ENCODE data around the gene CCL21.
A peak's percentile ranks its signal among the peaks of the same experiment; 100 is the strongest.

CCL21 gene

DNA sequence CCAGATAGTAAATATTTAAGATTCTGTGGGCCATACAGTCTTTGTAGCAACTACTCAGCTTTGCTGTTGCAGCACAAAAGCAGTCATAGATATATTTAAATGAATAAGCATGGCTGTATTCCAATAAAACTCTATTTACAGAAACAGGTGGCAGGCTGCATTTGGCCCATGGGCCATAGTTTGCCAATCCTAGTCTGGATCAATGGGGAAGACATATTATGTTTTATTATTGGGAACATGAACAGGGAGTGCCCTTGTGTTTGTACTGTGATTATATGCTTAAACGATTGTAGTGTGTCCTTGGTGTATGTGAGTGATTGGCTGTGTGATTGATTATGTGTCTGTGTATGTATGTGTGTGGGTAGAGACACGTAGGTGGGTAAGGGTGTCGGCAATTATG, 35.5 kb downstream of the CCL21 start:
- H3K4me3 ChIP-seq (ENCODE audit: severe bottlenecking) = no peak overlapping the region
- H3K27ac ChIP-seq (ENCODE audit: poor library complexity, severe bottlenecking) = no peak overlapping the region
- no peak for ATAC-seq (ENCODE audit: low read depth)
- no peaks in the 10 kb centered on the region for H3K36me3 ChIP-seq (ENCODE audit: low read depth)
- H3K4me1 ChIP-seq (ENCODE audit: insufficient read depth, poor library complexity, severe bottlenecking) = no peaks in the 10 kb centered on the region
- DNase-seq (ENCODE audit: low spot score) = no peak
- no peaks in the 10 kb centered on the region for H3K9me3 ChIP-seq (ENCODE audit: severe bottlenecking)
- no peaks in the 10 kb centered on the region for H3K27me3 ChIP-seq (ENCODE audit: insufficient read depth, poor library complexity, severe bottlenecking)
- TF ChIP-seq, protein P1, sequence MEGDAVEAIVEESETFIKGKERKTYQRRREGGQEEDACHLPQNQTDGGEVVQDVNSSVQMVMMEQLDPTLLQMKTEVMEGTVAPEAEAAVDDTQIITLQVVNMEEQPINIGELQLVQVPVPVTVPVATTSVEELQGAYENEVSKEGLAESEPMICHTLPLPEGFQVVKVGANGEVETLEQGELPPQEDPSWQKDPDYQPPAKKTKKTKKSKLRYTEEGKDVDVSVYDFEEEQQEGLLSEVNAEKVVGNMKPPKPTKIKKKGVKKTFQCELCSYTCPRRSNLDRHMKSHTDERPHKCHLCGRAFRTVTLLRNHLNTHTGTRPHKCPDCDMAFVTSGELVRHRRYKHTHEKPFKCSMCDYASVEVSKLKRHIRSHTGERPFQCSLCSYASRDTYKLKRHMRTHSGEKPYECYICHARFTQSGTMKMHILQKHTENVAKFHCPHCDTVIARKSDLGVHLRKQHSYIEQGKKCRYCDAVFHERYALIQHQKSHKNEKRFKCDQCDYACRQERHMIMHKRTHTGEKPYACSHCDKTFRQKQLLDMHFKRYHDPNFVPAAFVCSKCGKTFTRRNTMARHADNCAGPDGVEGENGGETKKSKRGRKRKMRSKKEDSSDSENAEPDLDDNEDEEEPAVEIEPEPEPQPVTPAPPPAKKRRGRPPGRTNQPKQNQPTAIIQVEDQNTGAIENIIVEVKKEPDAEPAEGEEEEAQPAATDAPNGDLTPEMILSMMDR (IDR thresholded peaks at IDR 0.05; ENCODE audit: poor library complexity, severe bottlenecking) = no peak

DNA sequence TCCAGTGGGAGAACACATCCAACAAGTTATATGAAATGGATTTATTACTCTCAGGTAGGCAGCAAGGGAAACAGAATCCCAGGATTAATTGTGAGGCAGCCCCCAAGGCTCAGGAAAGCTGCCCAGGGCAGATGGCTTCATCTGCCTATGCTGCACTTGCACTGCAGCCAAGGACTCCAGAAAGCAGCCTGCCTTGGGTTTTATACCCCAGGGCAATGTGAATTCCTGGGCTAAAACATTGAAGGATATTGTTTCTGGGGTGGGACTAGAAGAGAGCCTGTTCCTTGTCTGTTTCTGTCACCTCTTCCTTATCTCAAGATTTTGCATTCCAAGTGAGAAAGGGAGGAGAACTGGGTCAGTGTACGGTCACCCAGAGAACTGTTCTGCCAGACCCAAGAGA, 38.6 kb downstream of the CCL21 start:
- ATAC-seq (ENCODE audit: low read depth) = no peak
- no peaks in the 10 kb centered on the region for H3K27me3 ChIP-seq (ENCODE audit: insufficient read depth, poor library complexity, severe bottlenecking)
- no peaks in the 10 kb centered on the region for H3K4me1 ChIP-seq (ENCODE audit: insufficient read depth, poor library complexity, severe bottlenecking)
- TF ChIP-seq, protein P1 (IDR thresholded peaks at IDR 0.05; ENCODE audit: poor library complexity, severe bottlenecking) = no peak
- no peaks in the 10 kb centered on the region for H3K36me3 ChIP-seq (ENCODE audit: low read depth)
- no peak overlapping the region for H3K27ac ChIP-seq (ENCODE audit: poor library complexity, severe bottlenecking)
- no peaks in the 10 kb centered on the region for H3K9me3 ChIP-seq (ENCODE audit: severe bottlenecking)
- DNase-seq (ENCODE audit: low spot score) = no peak
- H3K4me3 ChIP-seq (ENCODE audit: severe bottlenecking) = no peak overlapping the region

DNA sequence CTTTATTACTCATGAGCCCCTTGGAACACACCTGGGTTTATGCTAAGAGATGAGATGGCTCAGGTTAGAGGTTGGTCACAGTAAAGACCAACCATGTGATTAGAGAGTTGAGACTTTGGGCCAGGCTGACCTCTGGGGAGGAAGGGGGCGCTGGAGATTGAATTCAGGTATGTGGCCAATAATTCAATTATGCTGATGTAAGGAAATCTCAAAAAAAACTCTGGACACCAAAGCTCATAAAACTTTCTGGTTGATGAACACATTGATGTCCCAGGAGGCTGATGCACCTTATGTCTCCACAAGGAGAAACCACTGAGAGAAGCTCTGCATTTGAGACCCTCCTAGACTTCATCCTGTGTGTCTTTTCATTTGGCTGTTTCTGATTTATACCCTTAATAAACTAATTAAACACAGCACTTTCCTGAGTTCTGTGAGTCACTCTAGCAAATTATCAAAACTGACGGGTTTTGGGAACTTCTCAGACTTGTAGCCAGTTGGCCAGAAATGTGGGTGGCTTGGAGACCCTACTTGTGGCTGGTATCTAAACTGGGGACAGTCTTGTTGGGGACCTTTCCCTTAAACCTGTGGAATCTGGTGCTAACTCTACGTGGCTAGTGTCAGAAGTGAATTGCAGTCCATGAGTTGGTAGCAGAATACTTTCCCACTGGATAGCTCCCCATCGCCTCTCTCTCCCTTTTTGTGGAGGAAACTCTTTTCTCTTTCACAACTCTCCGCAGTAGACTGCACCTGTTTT, 40.0 kb downstream of the CCL21 start:
- TF ChIP-seq, protein P1 (IDR thresholded peaks at IDR 0.05; ENCODE audit: poor library complexity, severe bottlenecking) = no peak
- Histone ChIP-seq H3K36me3 (ENCODE audit: low read depth) (no peaks in the 10 kb centered on the region), H3K27ac (ENCODE audit: poor library complexity, severe bottlenecking) (no peak overlapping the region), H3K27me3 (ENCODE audit: insufficient read depth, poor library complexity, severe bottlenecking) (no peaks in the 10 kb centered on the region), H3K4me3 (ENCODE audit: severe bottlenecking) (no peak overlapping the region), H3K4me1 (ENCODE audit: insufficient read depth, poor library complexity, severe bottlenecking) (no peaks in the 10 kb centered on the region), H3K9me3 (ENCODE audit: severe bottlenecking) (no peaks in the 10 kb centered on the region)
- no peak for ATAC-seq (ENCODE audit: low read depth)
- no peak for DNase-seq (ENCODE audit: low spot score)

DNA sequence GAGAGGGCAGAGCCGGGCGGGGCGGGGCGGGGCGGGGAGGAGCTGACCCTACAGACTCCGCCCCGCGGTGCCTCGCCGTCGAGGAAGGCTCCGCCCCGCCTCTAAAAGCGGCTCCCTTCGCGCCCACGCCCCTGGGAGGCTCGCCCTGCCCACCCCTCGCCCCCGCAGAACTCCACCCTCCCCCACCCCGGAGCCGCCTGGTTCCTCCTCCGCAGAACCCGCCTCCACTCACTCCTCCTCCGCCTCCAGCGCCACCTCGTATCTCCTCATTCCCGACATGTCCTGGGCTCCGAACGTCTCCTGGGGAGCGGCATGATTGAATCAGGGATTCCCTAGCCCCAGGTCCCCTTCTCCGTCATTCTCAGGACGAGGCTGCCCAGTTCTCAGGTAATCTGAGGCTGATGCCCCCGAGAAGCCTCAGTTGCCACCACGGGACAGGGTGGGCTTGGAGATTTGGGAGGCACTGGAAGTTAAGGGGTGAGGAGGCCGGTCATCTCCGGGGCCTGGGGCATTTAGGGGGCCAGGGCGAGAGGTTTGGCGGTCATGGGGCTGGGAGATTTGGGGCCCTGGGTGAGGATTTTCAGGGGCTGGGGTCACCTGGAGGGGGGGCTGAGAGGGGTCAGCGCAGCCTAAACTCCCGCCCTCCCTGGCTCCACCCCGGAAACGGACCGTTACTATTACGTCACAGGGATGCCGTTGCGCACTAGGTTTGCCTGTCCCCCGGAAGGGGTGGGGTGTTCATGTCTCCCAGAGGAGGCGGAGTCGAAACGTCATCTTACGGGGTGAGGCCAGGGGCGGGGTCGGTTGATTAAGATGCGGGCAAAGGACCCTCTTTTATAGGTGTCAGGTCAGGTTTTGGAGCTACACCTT, 44.3 kb downstream of the CCL21 start:
- ATAC-seq (ENCODE audit: low read depth) = peak; percentile 78
- H3K27ac ChIP-seq (ENCODE audit: poor library complexity, severe bottlenecking) = peak overlapping the region; percentile 78
- TF ChIP-seq, protein P1 (IDR thresholded peaks at IDR 0.05; ENCODE audit: poor library complexity, severe bottlenecking) = no peak

More for the DNA sequence above, 44.3 kb downstream of the CCL21 start:
- Histone ChIP-seq H3K27me3 (ENCODE audit: insufficient read depth, poor library complexity, severe bottlenecking) (no peaks in the 10 kb centered on the region), H3K9me3 (ENCODE audit: severe bottlenecking) (no peaks in the 10 kb centered on the region), H3K4me3 (ENCODE audit: severe bottlenecking) (peak overlapping the region; percentile 73), H3K4me1 (ENCODE audit: insufficient read depth, poor library complexity, severe bottlenecking) (peaks cover 10% of the 10 kb centered on the region), H3K36me3 (ENCODE audit: low read depth) (no peaks in the 10 kb centered on the region)
- DNase-seq (ENCODE audit: low spot score) = peak; percentile 95

Data from RWPE2 (cell line).